GM12878 (cell line): Measurements from ENCODE around the gene MROH2B.

Experiments used
- BCL3 ChIP-seq: IDR thresholded peaks from 2 replicates; pipeline ENCODE4 v1.6.1; 2011; ENCODE audit warnings: borderline replicate concordance, low read depth, mild to moderate bottlenecking, moderate library complexity, low read length; ENCODE audit not compliant: insufficient read depth, poor library complexity, severe bottlenecking
- CEBPB ChIP-seq, 2 experiments: fragments of 150-350 bp in 1 of 2; IDR thresholded peaks; 2 replicates each; pipeline ENCODE4 v1.6.1; 2012 to 2014; ENCODE audit warnings: low read depth in 2 of 2, low read length in 2 of 2, borderline replicate concordance in 1 of 2, inconsistent platforms in 1 of 2
- EZH2 ChIP-seq: IDR thresholded peaks from 2 replicates; pipeline ENCODE4 v1.6.1; 2012; ENCODE audit warnings: low read depth, mild to moderate bottlenecking, control low read depth, inconsistent platforms, low read length, borderline replicate concordance; ENCODE audit not compliant: control insufficient read depth
- HCFC1 ChIP-seq: fragments of 150-350 bp; IDR thresholded peaks from 2 replicates; pipeline ENCODE4 v1.6.1; 2014; ENCODE audit warnings: low read length
- POLR2A ChIP-seq: IDR thresholded peaks from 2 replicates; pipeline ENCODE4 v1.6.1; 2011; ENCODE audit warnings: low read depth, mild to moderate bottlenecking, low read length
- POLR2AphosphoS5 ChIP-seq: IDR thresholded peaks from 2 replicates; pipeline ENCODE4 v1.6.1; 2011; ENCODE audit warnings: mild to moderate bottlenecking, low read length, inconsistent platforms
- SMAD1 ChIP-seq: fragments of 450-650 bp; IDR thresholded peaks from 2 replicates; pipeline ENCODE4 v1.6.1; 2018; ENCODE audit warnings: mild to moderate bottlenecking, low read depth; ENCODE audit not compliant: partially characterized antibody
- SMARCA5 ChIP-seq: fragments of 450-650 bp; IDR thresholded peaks from 2 replicates; pipeline ENCODE4 v1.6.1; 2017; ENCODE audit warnings: mild to moderate bottlenecking
- SPI1 ChIP-seq: IDR thresholded peaks from 2 replicates; pipeline ENCODE4 v1.6.1; 2011; ENCODE audit warnings: low read depth, mild to moderate bottlenecking, low read length, moderate library complexity, borderline replicate concordance; ENCODE audit not compliant: insufficient read depth
- ZNF274 ChIP-seq: IDR thresholded peaks from one replicate; pipeline ENCODE4 v1.8.0; 2011; ENCODE audit not compliant: insufficient read length, insufficient read depth
- TF ChIP-seq, protein P1 (sequence below), 3 experiments: IDR thresholded peaks in 2 of 3; conservative IDR thresholded peaks in 1 of 3; 2 replicates each; pipeline ENCODE4 v1.5.1; 2011; ENCODE audit warnings: low read depth in 3 of 3, low read length in 3 of 3, mild to moderate bottlenecking in 3 of 3, control low read depth in 2 of 3, moderate library complexity in 2 of 3, inconsistent platforms in 1 of 3, mixed read lengths in 1 of 3; ENCODE audit not compliant: control insufficient read depth in 2 of 3, insufficient read depth in 1 of 3; ENCODE audit errors: extremely low read depth in 1 of 3
- TF ChIP-seq, protein P2 (sequence below): IDR thresholded peaks from 2 replicates; pipeline ENCODE4 v1.6.1; 2011; ENCODE audit warnings: mild to moderate bottlenecking, low read depth, low read length, moderate library complexity; ENCODE audit not compliant: insufficient replicate concordance
- TF ChIP-seq, protein P3 (sequence below): IDR thresholded peaks from 2 replicates; pipeline ENCODE4 v1.6.1; 2011; ENCODE audit warnings: low read depth, mild to moderate bottlenecking, low read length, moderate library complexity, borderline replicate concordance; ENCODE audit errors: extremely low read depth
- TF ChIP-seq, protein P4 (sequence below): IDR thresholded peaks from 2 replicates; pipeline ENCODE4 v1.6.1; 2012; ENCODE audit warnings: mild to moderate bottlenecking, low read depth, low read length

DNA sequence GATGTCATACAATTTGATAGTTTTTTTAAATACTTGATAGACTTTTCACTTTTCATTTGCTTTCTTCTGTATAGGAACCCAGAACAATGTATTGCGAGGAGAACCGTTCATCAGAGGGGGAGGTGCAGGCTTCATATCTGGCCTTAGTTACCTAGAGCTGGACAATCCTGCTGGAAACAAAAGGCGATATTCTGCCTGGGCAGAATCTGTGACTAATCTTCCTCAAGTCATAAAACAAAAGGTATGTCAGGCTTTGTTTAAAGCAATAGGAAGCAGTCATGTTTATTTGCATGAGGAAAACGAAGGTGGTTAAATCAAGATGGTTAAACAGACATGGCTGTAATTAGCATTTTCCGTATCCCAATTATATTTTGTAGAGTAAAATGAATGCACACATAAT, 115.8 kb downstream of the MROH2B start:
- TF ChIP-seq POLR2AphosphoS5 (no peak), CEBPB (IDR thresholded peaks at IDR 0.05; ENCODE audit: borderline replicate concordance in 1 of 2, low read depth in 2 of 2, low read length in 2 of 2) (no peak), SPI1 (no peak), SMARCA5 (no peak), SMAD1 (no peak), HCFC1 (no peak), BCL3 (no peak), ZNF274 (no peak), EZH2 (no peak), POLR2A (no peak)
- TF ChIP-seq, protein P1, sequence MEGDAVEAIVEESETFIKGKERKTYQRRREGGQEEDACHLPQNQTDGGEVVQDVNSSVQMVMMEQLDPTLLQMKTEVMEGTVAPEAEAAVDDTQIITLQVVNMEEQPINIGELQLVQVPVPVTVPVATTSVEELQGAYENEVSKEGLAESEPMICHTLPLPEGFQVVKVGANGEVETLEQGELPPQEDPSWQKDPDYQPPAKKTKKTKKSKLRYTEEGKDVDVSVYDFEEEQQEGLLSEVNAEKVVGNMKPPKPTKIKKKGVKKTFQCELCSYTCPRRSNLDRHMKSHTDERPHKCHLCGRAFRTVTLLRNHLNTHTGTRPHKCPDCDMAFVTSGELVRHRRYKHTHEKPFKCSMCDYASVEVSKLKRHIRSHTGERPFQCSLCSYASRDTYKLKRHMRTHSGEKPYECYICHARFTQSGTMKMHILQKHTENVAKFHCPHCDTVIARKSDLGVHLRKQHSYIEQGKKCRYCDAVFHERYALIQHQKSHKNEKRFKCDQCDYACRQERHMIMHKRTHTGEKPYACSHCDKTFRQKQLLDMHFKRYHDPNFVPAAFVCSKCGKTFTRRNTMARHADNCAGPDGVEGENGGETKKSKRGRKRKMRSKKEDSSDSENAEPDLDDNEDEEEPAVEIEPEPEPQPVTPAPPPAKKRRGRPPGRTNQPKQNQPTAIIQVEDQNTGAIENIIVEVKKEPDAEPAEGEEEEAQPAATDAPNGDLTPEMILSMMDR (IDR thresholded peaks at IDR 0.05 in 2 of 3, conservative IDR thresholded peaks at IDR 0.05 in 1 of 3; ENCODE audit: control insufficient read depth in 2 of 3, extremely low read depth in 1 of 3, insufficient read depth in 1 of 3, low read depth in 3 of 3, low read length in 3 of 3) = no peak
- TF ChIP-seq, protein P2, sequence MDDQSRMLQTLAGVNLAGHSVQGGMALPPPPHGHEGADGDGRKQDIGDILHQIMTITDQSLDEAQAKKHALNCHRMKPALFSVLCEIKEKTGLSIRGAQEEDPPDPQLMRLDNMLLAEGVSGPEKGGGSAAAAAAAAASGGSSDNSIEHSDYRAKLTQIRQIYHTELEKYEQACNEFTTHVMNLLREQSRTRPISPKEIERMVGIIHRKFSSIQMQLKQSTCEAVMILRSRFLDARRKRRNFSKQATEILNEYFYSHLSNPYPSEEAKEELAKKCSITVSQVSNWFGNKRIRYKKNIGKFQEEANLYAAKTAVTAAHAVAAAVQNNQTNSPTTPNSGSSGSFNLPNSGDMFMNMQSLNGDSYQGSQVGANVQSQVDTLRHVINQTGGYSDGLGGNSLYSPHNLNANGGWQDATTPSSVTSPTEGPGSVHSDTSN = no peak
- TF ChIP-seq, protein P3, sequence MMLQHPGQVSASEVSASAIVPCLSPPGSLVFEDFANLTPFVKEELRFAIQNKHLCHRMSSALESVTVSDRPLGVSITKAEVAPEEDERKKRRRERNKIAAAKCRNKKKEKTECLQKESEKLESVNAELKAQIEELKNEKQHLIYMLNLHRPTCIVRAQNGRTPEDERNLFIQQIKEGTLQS = no peak
- TF ChIP-seq, protein P4, sequence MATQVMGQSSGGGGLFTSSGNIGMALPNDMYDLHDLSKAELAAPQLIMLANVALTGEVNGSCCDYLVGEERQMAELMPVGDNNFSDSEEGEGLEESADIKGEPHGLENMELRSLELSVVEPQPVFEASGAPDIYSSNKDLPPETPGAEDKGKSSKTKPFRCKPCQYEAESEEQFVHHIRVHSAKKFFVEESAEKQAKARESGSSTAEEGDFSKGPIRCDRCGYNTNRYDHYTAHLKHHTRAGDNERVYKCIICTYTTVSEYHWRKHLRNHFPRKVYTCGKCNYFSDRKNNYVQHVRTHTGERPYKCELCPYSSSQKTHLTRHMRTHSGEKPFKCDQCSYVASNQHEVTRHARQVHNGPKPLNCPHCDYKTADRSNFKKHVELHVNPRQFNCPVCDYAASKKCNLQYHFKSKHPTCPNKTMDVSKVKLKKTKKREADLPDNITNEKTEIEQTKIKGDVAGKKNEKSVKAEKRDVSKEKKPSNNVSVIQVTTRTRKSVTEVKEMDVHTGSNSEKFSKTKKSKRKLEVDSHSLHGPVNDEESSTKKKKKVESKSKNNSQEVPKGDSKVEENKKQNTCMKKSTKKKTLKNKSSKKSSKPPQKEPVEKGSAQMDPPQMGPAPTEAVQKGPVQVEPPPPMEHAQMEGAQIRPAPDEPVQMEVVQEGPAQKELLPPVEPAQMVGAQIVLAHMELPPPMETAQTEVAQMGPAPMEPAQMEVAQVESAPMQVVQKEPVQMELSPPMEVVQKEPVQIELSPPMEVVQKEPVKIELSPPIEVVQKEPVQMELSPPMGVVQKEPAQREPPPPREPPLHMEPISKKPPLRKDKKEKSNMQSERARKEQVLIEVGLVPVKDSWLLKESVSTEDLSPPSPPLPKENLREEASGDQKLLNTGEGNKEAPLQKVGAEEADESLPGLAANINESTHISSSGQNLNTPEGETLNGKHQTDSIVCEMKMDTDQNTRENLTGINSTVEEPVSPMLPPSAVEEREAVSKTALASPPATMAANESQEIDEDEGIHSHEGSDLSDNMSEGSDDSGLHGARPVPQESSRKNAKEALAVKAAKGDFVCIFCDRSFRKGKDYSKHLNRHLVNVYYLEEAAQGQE = no peak
